Stimulated activated CD8-positive, alpha-beta memory T cell treated with anti-CD3 and anti-CD28 coated beads, Interleukin-15, amount 100 ng/mL, for 1 hour (primary cell): Measurements from ENCODE around the gene RNF225.
"Not testable (repeated sequence)": the region's sequence is repeated elsewhere in the genome, so short reads cannot be mapped to it uniquely, and the experiment has no call there.

Experiments
- DNase-seq: peaks from one replicate; pipeline ENCODE4 v3.0.0-alpha.2; 2020; ENCODE audit warnings: low read depth

RNF225 gene

DNA sequence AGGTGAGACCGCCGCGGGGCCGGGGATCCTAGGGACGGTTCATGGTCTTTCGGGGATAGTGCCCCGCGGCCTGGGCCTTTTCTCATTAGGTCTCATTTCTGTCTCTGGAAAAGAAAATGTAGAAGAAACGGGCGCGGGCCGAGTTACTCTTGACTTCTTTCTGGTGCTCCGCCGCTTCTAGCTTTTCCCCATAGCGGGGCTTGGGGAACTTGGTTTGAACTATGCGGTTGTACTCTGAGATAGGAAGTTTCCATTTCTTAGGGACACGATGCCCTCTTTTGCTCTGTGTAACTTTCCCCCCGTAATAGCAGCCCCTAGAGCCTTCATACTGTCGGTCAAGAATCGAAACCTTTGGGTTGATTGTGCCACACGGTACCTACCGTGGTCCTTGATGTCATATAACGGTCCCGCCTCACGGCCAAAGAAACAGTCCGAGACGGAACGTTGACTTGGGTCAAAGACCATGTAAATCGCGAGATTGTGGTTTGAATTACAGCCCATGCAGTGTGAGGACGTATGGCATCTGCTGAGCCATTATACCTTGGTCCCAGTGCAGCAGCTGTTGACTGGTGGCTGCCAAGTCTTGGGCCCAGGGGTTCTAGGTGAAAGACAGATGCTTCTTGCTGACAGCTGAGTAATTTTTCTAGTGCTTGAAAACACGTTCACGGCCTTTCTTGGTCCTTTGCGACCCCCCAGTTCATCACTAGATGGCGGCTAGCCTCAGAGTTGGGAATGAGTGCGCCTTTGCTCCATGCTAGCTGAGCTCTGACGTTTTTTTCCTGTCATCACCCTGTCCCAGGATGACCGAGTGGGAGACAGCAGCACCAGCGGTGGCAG, 7.9 kb upstream of the RNF225 start:
- no peak for DNase-seq

DNA sequence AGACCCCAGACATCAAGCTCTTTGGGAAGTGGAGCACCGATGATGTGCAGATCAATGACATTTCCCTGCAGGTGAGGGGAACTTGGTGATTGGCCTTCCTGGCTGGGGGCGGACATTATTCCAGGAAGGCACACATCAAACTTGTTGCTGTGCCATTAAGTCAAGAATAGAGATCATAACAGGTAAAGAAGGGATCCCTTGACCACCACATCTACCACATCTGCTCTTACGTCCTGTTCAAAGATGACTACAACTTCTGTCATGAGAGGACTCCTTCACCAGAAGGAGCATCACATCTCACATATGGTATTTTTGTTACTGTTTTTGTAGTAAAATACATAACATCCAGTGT, 7.3 kb upstream of the RNF225 start:
- no peak for DNase-seq

- DNase-seq: no peak
Observed at GRCh38 chr19:58392945-58393724, 2.3 kb upstream of the RNF225 start.

DNA sequence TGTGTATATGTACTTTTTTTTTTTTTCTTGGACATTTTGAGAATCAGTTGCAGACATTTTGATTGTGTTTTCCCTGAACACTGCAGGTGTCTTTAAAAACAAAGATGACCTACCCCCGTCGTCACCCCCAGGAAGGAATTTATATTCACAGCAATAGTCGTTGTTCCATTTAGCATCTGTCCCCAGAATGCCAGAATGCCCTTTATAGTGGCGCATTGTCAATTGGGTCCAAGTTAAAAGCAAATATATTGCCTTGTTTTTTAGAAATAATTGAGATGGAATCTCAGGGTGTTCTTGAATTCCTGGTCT, 1.8 kb upstream of the RNF225 start:
- DNase-seq: no peak

GRCh38 chr19:58394821-58395219, 636 bp upstream of the RNF225 start:
- no peak for DNase-seq

DNA sequence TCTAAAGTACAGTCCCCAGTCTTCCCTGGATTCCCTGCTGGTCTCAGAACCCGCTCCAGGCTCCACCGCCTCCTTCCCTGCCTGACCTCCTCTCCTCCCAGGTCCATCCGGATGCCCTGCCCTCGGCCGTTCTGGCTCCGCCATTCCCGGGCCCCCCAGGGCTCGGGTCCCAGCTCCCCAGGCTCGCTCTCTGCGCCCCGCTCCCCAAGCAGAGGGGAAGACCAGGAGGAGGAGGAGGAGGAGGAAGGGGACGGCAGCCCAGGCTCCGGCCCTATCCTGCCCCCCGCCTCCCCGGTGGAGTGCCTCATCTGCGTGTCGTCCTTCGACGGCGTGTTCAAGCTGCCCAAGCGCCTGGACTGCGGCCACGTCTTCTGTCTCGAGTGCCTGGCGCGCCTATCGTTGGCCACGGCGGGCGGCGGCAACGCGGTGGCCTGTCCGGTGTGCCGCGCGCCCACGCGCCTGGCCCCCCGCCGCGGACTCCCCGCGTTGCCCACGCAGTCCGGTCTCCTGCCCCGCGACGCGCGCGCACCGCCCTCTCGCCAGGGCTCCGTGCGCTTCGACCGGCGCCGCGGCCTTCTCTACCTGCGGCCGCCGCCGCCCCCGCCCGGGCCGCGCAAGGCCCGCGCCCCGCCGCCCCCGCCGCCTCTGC, 647 bp downstream of the RNF225 start:
- no peak for DNase-seq

- DNase-seq: no peak
Observed at GRCh38 chr19:58396691-58397532, 1.5 kb downstream of the RNF225 start.

GRCh38 chr19:58397533-58398037, 2.1 kb downstream of the RNF225 start:
- DNase-seq: no peak

DNA sequence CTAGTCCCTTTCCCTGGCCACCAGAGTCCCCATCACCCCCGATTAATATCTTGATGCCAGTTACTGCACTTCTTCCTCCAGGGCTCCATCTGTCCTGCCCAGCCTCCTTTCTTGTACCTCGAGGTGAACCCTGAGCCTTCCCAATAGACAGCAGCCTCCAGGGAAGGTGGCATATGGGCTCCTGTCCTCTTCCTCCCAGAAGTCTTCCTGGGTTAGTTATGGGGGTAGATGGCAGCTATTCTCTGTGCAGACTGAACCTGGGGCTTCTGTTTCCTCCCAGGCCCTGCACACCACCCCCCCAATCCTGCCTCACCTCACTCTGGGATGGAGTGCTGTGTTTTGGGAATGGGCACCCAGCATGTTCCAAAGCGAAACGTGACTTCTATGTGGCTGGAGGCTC, 2.6 kb downstream of the RNF225 start:
- no peak for DNase-seq

- no peak for DNase-seq
Observed at GRCh38 chr19:58398545-58398944, 3.1 kb downstream of the RNF225 start.

GRCh38 chr19:58399903-58400302, 4.4 kb downstream of the RNF225 start:
- DNase-seq: no peak

- DNase-seq: no peak
Observed at GRCh38 chr19:58400316-58400915, 5.0 kb downstream of the RNF225 start.

DNA sequence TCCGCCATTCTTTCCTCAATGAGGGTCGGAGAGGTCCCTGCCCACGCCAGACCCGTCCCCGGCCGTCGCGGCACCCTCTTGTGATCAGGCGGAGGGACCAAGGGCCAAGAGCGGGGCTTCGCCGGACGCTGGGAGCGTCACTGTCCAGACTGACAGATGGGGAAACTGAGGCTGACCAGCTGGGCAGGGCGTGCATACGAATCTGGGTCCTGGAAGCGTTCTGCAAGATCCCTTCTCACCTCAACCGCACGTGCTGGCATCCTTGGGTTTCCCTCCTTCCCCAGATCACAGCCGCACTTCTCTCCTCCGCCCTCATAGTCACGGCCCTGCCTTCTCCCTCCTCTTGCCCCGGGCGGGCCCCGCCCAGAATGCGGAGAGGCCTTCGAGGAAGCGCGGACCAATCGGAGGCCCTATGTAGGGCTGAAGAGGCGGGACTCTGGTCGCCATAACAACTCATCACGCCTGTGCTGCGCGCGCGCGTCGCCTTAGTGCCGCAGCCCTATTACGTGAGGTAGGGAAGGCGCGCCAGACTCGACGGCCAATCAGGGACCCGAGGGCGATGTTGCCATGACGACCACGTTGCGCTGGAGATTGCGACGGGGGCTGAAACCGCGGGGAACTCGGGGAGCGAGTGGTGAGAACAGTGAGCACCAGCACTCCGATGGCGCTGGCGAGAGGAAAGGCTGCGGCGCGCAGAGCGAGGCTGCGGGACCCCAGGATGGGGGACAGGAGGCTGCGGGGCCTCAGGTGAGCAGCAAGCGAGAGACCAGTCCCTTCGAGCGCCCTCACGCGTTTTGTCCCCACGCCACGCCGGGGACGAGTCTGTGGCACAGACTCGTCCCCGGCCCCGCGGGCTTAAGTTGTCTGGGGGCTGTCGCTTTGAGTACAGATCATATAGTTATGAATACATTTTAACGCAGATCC, 5.7 kb downstream of the RNF225 start:
- DNase-seq: peak; percentile 99

GRCh38 chr19:58401840-58402421, 6.5 kb downstream of the RNF225 start:
- no peak for DNase-seq

GRCh38 chr19:58403920-58404478, 8.5 kb downstream of the RNF225 start:
- DNase-seq: not testable (repeated sequence)

DNA sequence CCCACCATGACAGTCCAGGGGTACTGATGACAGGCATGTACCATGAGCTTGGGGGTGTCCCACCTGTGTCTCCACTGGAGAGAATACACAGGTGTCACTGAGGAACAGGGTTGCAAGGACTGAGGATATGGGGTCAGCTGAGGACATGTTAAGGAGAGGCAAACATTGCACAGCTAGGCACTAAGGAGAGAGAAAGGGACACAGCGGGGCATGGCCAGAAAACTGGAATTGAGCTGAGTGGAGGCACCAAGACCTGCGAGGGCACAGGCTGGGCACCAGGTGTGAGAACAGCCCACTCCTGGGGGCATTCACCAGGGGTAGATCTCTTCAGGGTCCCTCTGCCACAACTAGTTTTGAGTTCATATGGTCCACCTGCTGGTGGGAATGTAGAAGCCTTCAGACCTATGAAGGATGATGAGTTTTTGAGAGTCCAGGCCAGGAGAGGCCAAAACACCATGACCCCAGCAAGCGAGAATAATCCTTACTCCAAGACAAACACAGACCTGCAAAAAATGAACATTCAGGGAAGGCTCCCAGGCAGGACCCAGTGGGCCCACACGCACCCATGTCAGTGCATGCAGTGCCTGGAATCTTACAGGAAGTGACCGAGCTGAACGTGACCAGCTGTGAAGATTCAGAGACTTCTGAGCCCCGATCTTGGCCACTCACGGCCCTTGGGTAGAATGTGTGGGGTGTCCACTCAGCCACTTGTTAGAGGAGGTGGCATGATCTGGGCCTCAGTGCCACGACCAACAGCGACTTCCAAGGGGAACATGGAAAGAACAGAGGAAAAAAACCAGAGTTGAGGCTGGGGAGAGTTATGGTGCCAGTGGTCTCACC, 11.6 kb downstream of the RNF225 start:
- DNase-seq: no peak

DNA sequence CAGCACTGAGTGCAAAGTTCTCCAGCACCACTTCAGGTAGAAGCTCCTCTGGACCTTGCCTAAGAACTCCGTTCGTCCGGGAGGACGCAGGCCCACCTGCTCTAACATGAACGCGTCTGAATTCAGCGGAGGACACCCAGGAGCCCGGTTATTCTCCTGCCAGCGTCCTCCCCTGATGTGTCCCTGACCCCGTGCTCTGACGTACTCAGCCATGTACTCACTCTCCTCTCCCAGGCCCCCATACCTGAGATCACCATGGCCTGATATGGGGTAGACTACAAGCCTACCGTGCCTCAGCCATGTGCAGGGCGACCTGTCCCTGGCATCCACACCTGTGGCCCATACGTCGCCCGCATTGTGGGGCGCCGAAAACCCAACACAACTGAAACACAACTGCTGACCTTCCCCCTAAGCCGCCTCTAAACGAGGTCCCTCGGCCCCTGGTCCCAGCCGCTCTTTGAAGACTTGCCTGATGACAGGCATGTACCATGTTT, 12.2 kb downstream of the RNF225 start:
- DNase-seq: no peak

GRCh38 chr19:58408152-58409009, 12.9 kb downstream of the RNF225 start, which contains the start of gene ZNF584:
ZNF584 (plus strand) TSS chr19:58408649; CDS start chr19:58409148, 499 bp downstream.
- DNase-seq: peak; percentile 82
